Stimulated activated CD4-positive, alpha-beta T cell treated with anti-CD3 and anti-CD28 coated beads, TNF-alpha, amount 100 ng/mL, for 24 hours (primary cell): Measurements from ENCODE around the gene MYL11.

Experiments
- DNase-seq, 3 experiments: peaks; one replicate each; pipeline ENCODE4 v3.0.0-alpha.2; 2020; ENCODE audit warnings: low read depth in 3 of 3

MYL11 gene

GRCh38 chr16:30354423-30355143, 20.0 kb upstream of the MYL11 start:
- no peak for DNase-seq

GRCh38 chr16:30355144-30355953, 19.3 kb upstream of the MYL11 start, which contains the start of gene CD2BP2:
Gene CD2BP2, minus strand, starts transcription at chr16:30355308. Its CDS starts 627 bp downstream, at chr16:30354681.
- DNase-seq: peak; percentile 84 to 89 (median 86)

GRCh38 chr16:30355954-30356308, 18.7 kb upstream of the MYL11 start:
- DNase-seq: no peak

GRCh38 chr16:30356401-30357084, 18.1 kb upstream of the MYL11 start:
- no peak for DNase-seq

GRCh38 chr16:30357085-30357714, 17.4 kb upstream of the MYL11 start:
- DNase-seq: no peak

- no peak for DNase-seq
These were observed 16.7 kb upstream of the MYL11 start for GRCh38 chr16:30357715-30358576.

GRCh38 chr16:30358577-30358936, 16.0 kb upstream of the MYL11 start:
- no peak for DNase-seq

- no peak for DNase-seq
These were observed 15.4 kb upstream of the MYL11 start for GRCh38 chr16:30358990-30359870.

GRCh38 chr16:30359871-30360170, 14.8 kb upstream of the MYL11 start:
- no peak for DNase-seq

GRCh38 chr16:30361180-30361579, 13.4 kb upstream of the MYL11 start:
- no peak for DNase-seq

GRCh38 chr16:30365200-30365599, 9.4 kb upstream of the MYL11 start:
- DNase-seq: no peak

- DNase-seq: no peak
These were observed 8.1 kb upstream of the MYL11 start for GRCh38 chr16:30366511-30366910.

GRCh38 chr16:30367349-30368009, 7.1 kb upstream of the MYL11 start:
- DNase-seq: no peak

- no peak for DNase-seq
These were observed 6.3 kb upstream of the MYL11 start for GRCh38 chr16:30368122-30368791.

GRCh38 chr16:30368792-30369090, 5.9 kb upstream of the MYL11 start:
- DNase-seq: no peak

GRCh38 chr16:30369091-30369937, 5.3 kb upstream of the MYL11 start:
- DNase-seq: no peak

GRCh38 chr16:30369938-30370455, 4.6 kb upstream of the MYL11 start:
- no peak for DNase-seq
